ENCODE data around the gene CST3. TPM values are rescaled to one million over a fixed set of nuclear protein-coding genes. Genes with fewer than 3 reads are reported as not detected.

The CST3 gene
- polyA plus RNA-seq, 1 donor (not counting 4 experiments of a cell fraction or from before 2014, with no cell fraction given): 194 TPM

DNA sequence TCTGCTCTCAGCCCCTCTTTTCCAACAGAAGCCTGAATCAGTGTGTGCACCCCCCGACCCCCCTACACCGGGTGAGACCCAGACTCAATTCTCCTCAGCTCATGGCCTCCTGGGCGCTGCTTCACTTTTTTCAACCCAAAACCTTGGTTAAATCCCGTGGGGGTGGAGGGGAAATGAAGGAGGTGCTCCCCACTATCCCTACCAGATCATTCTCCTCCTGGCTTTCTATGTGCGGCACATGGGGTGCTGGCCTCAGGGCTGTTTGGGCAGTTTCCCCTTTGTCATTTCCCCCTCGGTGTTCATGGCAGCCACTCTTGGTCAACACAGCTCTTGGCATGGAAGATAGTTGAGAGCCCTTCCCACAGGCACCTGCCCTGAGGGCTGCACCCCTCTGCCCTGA is 46.5 kb upstream of the CST3 start:
- no peak overlapping the region for H3K9ac ChIP-seq (ENCODE audit: control insufficient read depth, extremely low read depth, insufficient read depth, low read length)
- dilution Hi-C loops (cut with MboI; ENCODE audit: extremely low pct_ligation_motif_present, low sequenced_read_pairs): no loop called here
- no peak for FAIRE-seq

DNA sequence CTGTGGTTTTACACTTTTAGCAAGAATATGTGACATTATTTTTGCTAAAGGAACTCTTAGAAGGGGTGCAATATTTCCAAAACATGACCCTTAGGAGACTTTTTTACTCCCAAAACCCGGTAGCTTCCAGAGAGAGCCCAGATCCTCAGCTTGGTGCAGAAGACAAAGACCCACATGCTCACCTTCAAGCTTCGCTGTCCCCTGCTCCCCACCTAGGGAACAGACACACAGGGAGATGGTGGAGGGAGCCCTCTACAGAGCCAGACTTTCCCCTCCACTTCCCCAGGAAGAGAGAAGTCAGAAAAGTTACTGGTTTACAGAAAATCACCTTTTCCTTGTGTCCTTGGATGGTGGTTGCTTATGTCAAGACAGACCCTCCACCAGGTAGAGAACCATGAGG is 46.1 kb upstream of the CST3 start:
- no peaks in the 10 kb centered on the region for H3K27me3 ChIP-seq (ENCODE audit: control insufficient read depth, extremely low read depth, insufficient read depth, low read length)
- H3K79me2 ChIP-seq (ENCODE audit: control insufficient read depth, insufficient read depth, low read length): no peaks in the 10 kb centered on the region
- no peak overlapping the region for H3K4me3 ChIP-seq (ENCODE audit: control insufficient read depth in 2 of 3, extremely low read depth in 1 of 3, insufficient read depth in 2 of 3, low read depth in 1 of 3, low read length in 3 of 3)
- FAIRE-seq (no peak), DNase-seq (ENCODE audit: low read depth, low spot score) (no peak)
- TF ChIP-seq, protein P1, sequence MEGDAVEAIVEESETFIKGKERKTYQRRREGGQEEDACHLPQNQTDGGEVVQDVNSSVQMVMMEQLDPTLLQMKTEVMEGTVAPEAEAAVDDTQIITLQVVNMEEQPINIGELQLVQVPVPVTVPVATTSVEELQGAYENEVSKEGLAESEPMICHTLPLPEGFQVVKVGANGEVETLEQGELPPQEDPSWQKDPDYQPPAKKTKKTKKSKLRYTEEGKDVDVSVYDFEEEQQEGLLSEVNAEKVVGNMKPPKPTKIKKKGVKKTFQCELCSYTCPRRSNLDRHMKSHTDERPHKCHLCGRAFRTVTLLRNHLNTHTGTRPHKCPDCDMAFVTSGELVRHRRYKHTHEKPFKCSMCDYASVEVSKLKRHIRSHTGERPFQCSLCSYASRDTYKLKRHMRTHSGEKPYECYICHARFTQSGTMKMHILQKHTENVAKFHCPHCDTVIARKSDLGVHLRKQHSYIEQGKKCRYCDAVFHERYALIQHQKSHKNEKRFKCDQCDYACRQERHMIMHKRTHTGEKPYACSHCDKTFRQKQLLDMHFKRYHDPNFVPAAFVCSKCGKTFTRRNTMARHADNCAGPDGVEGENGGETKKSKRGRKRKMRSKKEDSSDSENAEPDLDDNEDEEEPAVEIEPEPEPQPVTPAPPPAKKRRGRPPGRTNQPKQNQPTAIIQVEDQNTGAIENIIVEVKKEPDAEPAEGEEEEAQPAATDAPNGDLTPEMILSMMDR (optimal IDR thresholded peaks at IDR 0.05 in 1 of 3, IDR thresholded peaks at IDR 0.05 in 1 of 3, conservative IDR thresholded peaks at IDR 0.05 in 1 of 3; ENCODE audit: extremely low read depth in 1 of 3, insufficient read depth in 2 of 3, low read length in 3 of 3): no peak
- TF ChIP-seq EZH2 (IDR thresholded peaks at IDR 0.05; ENCODE audit: low read length): no peak
- no peaks in the 10 kb centered on the region for H3K9me3 ChIP-seq (ENCODE audit: control insufficient read depth, low read depth, low read length)
- H3K9me1 ChIP-seq (ENCODE audit: control insufficient read depth, extremely low read depth, insufficient read depth, low read length): no peaks in the 10 kb centered on the region
- H3K36me3 ChIP-seq (ENCODE audit: control insufficient read depth in 2 of 2, extremely low read depth in 1 of 2, insufficient read depth in 2 of 2, low read length in 2 of 2): no peaks in the 10 kb centered on the region
- H2AFZ ChIP-seq (ENCODE audit: control insufficient read depth, low read length): no peak overlapping the region
- H3K4me1 ChIP-seq (ENCODE audit: control insufficient read depth, extremely low read depth, insufficient read depth, low read length): no peaks in the 10 kb centered on the region
- dilution Hi-C loops (cut with MboI; ENCODE audit: extremely low pct_ligation_motif_present, low sequenced_read_pairs): no loop called here
- H3K27ac ChIP-seq (ENCODE audit: control insufficient read depth, insufficient read depth, low read length): no peak overlapping the region
- no peak overlapping the region for H3K4me2 ChIP-seq (ENCODE audit: control insufficient read depth, extremely low read depth, insufficient read depth, low read depth, low read length)
- no peaks in the 10 kb centered on the region for H4K20me1 ChIP-seq (ENCODE audit: control insufficient read depth, extremely low read depth, insufficient read depth, low read length)
- H3K9ac ChIP-seq (ENCODE audit: control insufficient read depth, extremely low read depth, insufficient read depth, low read length): no peak overlapping the region

More for the DNA sequence above, 46.5 kb upstream of the CST3 start:
- Histone ChIP-seq H3K4me1 (ENCODE audit: control insufficient read depth, extremely low read depth, insufficient read depth, low read length) (no peaks in the 10 kb centered on the region), H3K4me2 (ENCODE audit: control insufficient read depth, extremely low read depth, insufficient read depth, low read depth, low read length) (no peak overlapping the region), H4K20me1 (ENCODE audit: control insufficient read depth, extremely low read depth, insufficient read depth, low read length) (no peaks in the 10 kb centered on the region), H3K27me3 (ENCODE audit: control insufficient read depth, extremely low read depth, insufficient read depth, low read length) (no peaks in the 10 kb centered on the region), H3K79me2 (ENCODE audit: control insufficient read depth, insufficient read depth, low read length) (no peaks in the 10 kb centered on the region), H3K36me3 (ENCODE audit: control insufficient read depth in 2 of 2, extremely low read depth in 1 of 2, insufficient read depth in 2 of 2, low read length in 2 of 2) (no peaks in the 10 kb centered on the region), H3K9me1 (ENCODE audit: control insufficient read depth, extremely low read depth, insufficient read depth, low read length) (no peaks in the 10 kb centered on the region), H3K9me3 (ENCODE audit: control insufficient read depth, low read depth, low read length) (no peaks in the 10 kb centered on the region), H2AFZ (ENCODE audit: control insufficient read depth, low read length) (no peak overlapping the region), H3K27ac (ENCODE audit: control insufficient read depth, insufficient read depth, low read length) (no peak overlapping the region), H3K4me3 (ENCODE audit: control insufficient read depth in 2 of 3, extremely low read depth in 1 of 3, insufficient read depth in 2 of 3, low read depth in 1 of 3, low read length in 3 of 3) (no peak overlapping the region)
- TF ChIP-seq EZH2 (IDR thresholded peaks at IDR 0.05; ENCODE audit: low read length): no peak
- TF ChIP-seq, protein P1 (optimal IDR thresholded peaks at IDR 0.05 in 1 of 3, IDR thresholded peaks at IDR 0.05 in 1 of 3, conservative IDR thresholded peaks at IDR 0.05 in 1 of 3; ENCODE audit: extremely low read depth in 1 of 3, insufficient read depth in 2 of 3, low read length in 3 of 3): no peak
- no peak for DNase-seq (ENCODE audit: low read depth, low spot score)
